K562 (cell line): ENCODE measurements around the gene EIF3K. TPM values are rescaled to one million over a fixed set of nuclear protein-coding genes. Genes with fewer than 3 reads are reported as not detected.
A peak's percentile ranks its signal among the peaks of the same experiment; 100 is the strongest.

Experiments used
- FOXK1 ChIP-seq: sonication (generic); formaldehyde crosslinking; IDR thresholded peaks from 2 replicates; pipeline ENCODE4 v1.8.0; 2022; ENCODE audit warnings: missing genetic modification reagents, mild to moderate bottlenecking, borderline replicate concordance
- MYBL2 ChIP-seq, 2 experiments: fragments of 450-650 bp in 1 of 2; sonication (generic) in 1 of 2; formaldehyde crosslinking in 1 of 2; IDR thresholded peaks; 2 replicates each; pipeline versions ENCODE4 v1.6.1 to v1.8.1; 2017 to 2022; ENCODE audit warnings: borderline replicate concordance in 1 of 2, inconsistent platforms in 1 of 2, low read depth in 1 of 2, mild to moderate bottlenecking in 1 of 2, missing genetic modification reagents in 1 of 2, moderate library complexity in 1 of 2
- SMARCA4 ChIP-seq: fragments of 450-650 bp; IDR thresholded peaks from 2 replicates; pipeline ENCODE4 v1.6.1; 2016
- SMC3 ChIP-seq: conservative IDR thresholded peaks from 2 replicates; pipeline ENCODE4 v1.6.1; 2011; ENCODE audit warnings: low read depth, low read length, improper control_type of control experiment; ENCODE audit not compliant: insufficient read depth
- ZNF12 ChIP-seq: sonication (generic); formaldehyde crosslinking; IDR thresholded peaks from 2 replicates; pipeline ENCODE4 v1.4.0; 2020; ENCODE audit warnings: mild to moderate bottlenecking, missing genetic modification reagents
- ZNF140 ChIP-seq: fragments of 250-450 bp; sonication (Bioruptor Pico); IDR thresholded peaks from 2 replicates; pipeline ENCODE4 v1.8.0; 2021; ENCODE audit warnings: moderate library complexity, mild to moderate bottlenecking, inconsistent platforms
- ZNF75A ChIP-seq: fragments of 450-650 bp; formaldehyde crosslinking; IDR thresholded peaks from 2 replicates; pipeline ENCODE4 v1.4.0; 2020; ENCODE audit warnings: mild to moderate bottlenecking
- polyA plus RNA-seq, 8 experiments: library from polyadenylated mRNA; depleted of rRNA in 4 of 8; stranded (reverse) in 5 of 8; unstranded in 3 of 8; fragments of >200 nt; fragmentation: Nextera tagmentation in 2 of 8; fragmentation: Illumina TruSeq in 1 of 8; extraction: Ambion mirVana in 2 of 8; extraction: Trizol in 1 of 8; gene quantifications; 2 replicates each; pipeline versions ENCODE4 v1.2.1 to v1.2.3, GENCODE V29; 2011 to 2014; ENCODE audit warnings: inconsistent platforms in 1 of 8, missing spikeins in 1 of 8
- total RNA-seq, 7 experiments: library from RNA; depleted of rRNA in 6 of 7; stranded (reverse); fragments of >200 nt in 6 of 7; fragmentation: Illumina TruSeq in 2 of 7; extraction: Trizol in 2 of 7; gene quantifications; 2 replicates each; pipeline versions ENCODE4 v1.2.1 to v1.2.3, GENCODE V29; 2011 to 2021; ENCODE audit warnings: low replicate concordance in 1 of 7
- TF ChIP-seq, protein P1 (sequence below), 2 experiments: fragments of 450-650 bp in 1 of 2; IDR thresholded peaks; 2 replicates each; pipeline ENCODE4 v1.6.1; 2011 to 2017; ENCODE audit warnings: low read depth in 2 of 2, antibody characterized with exemption in 1 of 2, borderline replicate concordance in 1 of 2, low read length in 1 of 2, mild to moderate bottlenecking in 1 of 2, mixed read lengths in 1 of 2; ENCODE audit not compliant: control insufficient read depth in 1 of 2
- TF ChIP-seq, protein P2 (sequence below): IDR thresholded peaks from 2 replicates; pipeline ENCODE4 v1.6.1; 2011; ENCODE audit warnings: borderline replicate concordance, low read depth, mild to moderate bottlenecking, moderate library complexity, low read length; ENCODE audit not compliant: insufficient read depth, poor library complexity, severe bottlenecking

The EIF3K gene
- total and polyA plus RNA-seq, 9 of the 15 experiments (the other 6 are each of a cell fraction or from before 2014, with no cell fraction given), result 387 to 1,827 (median 733) TPM

GRCh38 chr19:38618590-38619360, at the start of gene EIF3K (continued):
- TF ChIP-seq FOXK1 (CRISPR knock-in tag), result 0 out of 2 replicates have a peak, but pooled peaks have one; percentile 31
- TF ChIP-seq SMARCA4, result no peak
- TF ChIP-seq MYBL2 (IDR thresholded peaks at IDR 0.05; ENCODE audit: low read depth), result no peak
- TF ChIP-seq MYBL2 (CRISPR knock-in tag; IDR thresholded peaks at IDR 0.05; ENCODE audit: borderline replicate concordance), result no peak
- TF ChIP-seq SMC3, result 0 out of 2 replicates have a peak, but pooled peaks have one; percentile 10
- TF ChIP-seq ZNF12 (CRISPR knock-in tag), result no peak
- TF ChIP-seq, protein P1, sequence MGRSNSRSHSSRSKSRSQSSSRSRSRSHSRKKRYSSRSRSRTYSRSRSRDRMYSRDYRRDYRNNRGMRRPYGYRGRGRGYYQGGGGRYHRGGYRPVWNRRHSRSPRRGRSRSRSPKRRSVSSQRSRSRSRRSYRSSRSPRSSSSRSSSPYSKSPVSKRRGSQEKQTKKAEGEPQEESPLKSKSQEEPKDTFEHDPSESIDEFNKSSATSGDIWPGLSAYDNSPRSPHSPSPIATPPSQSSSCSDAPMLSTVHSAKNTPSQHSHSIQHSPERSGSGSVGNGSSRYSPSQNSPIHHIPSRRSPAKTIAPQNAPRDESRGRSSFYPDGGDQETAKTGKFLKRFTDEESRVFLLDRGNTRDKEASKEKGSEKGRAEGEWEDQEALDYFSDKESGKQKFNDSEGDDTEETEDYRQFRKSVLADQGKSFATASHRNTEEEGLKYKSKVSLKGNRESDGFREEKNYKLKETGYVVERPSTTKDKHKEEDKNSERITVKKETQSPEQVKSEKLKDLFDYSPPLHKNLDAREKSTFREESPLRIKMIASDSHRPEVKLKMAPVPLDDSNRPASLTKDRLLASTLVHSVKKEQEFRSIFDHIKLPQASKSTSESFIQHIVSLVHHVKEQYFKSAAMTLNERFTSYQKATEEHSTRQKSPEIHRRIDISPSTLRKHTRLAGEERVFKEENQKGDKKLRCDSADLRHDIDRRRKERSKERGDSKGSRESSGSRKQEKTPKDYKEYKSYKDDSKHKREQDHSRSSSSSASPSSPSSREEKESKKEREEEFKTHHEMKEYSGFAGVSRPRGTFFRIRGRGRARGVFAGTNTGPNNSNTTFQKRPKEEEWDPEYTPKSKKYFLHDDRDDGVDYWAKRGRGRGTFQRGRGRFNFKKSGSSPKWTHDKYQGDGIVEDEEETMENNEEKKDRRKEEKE (IDR thresholded peaks at IDR 0.05; ENCODE audit: borderline replicate concordance in 1 of 2, control insufficient read depth in 1 of 2, low read depth in 2 of 2, low read length in 1 of 2), result no peak
- TF ChIP-seq ZNF75A (CRISPR knock-in tag), result no peak
- TF ChIP-seq, protein P2, sequence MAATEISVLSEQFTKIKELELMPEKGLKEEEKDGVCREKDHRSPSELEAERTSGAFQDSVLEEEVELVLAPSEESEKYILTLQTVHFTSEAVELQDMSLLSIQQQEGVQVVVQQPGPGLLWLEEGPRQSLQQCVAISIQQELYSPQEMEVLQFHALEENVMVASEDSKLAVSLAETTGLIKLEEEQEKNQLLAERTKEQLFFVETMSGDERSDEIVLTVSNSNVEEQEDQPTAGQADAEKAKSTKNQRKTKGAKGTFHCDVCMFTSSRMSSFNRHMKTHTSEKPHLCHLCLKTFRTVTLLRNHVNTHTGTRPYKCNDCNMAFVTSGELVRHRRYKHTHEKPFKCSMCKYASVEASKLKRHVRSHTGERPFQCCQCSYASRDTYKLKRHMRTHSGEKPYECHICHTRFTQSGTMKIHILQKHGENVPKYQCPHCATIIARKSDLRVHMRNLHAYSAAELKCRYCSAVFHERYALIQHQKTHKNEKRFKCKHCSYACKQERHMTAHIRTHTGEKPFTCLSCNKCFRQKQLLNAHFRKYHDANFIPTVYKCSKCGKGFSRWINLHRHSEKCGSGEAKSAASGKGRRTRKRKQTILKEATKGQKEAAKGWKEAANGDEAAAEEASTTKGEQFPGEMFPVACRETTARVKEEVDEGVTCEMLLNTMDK, result no peak
- no peak for TF ChIP-seq ZNF140
